Measurements from ENCODE around the gene SLC19A2.
"Not testable (repeated sequence)": the region's sequence is repeated elsewhere in the genome, so short reads cannot be mapped to it uniquely, and the experiment has no call there.

Gene SLC19A2

DNA sequence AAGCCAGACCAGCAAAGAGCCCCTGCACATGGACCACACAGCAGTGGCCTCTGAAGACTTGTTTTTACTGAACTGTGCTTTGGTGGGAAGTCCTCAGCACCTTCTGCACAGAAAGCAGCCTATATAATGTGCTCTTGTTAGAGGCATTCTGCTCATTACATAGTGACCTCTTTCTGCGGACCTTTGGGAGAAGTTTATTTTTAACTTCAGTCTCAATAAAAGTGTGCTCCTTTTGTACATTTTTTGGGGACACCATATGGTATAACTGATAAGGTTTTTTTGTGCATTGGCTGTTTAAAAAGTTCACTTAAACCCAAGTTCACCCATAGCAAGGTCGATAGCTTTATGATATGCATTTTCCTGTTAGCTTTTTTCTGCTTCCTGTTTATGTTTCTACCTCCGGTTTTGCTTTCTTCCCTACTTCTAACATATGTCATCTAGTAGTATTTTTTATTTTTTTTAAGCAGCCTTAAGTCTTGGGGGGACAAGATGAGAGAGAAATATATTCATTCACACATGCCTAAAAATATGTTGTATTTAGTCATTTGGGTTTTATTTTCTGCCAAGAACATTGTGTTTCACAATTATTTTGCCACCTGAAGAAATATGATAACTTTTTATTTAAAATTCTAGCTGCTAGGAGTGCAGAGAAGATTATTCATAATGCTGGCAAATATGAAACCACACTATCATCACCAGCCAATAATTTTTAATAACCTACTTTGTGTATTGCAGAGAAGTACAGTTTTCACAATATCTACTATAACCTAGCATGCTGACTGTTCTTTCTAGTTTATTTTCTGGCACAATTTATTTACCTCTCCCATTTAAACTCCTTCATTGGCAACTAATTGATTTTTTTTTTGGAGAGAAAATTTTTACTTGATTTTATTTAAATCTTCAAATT, 22.9 kb upstream of the SLC19A2 start:
- no peak for DNase-seq

DNA sequence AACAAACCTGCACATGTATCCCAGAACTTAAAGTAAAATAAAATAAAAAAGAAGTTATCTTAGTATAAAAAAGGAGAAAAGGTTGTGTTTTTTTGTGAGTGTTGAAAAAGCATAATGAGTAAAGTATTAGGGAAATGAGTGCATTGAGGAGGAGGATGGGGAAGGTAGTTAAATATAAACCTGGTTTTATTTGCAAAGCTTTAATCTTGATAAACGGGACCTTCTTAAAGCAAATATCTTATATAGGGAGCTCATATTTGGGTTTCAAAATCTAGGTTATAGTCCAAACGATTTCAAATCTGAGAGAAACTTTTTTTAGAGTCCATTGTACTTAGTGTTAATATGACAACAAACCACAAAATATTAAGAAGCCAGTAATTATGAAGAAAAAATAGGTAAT, 21.7 kb upstream of the SLC19A2 start:
- no peak for DNase-seq

DNA sequence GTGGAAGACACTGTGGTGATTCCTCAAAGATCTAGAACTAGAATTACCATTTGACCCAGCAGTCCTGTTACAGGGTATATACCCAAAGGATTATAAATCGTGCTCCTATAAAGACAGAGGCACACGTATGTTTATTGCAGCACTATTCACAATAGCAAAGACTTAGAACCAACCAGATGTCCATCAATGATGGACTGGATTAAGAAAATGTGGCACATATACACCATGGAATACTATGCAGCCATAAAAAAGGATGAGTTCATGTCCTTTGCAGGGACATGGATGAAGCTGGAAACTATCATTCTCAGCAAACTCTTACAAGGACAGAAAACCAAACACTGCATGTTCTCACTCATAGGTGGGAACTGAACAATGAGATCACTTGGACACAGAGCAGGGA, 17.9 kb upstream of the SLC19A2 start:
- DNase-seq, result not testable (repeated sequence)

DNA sequence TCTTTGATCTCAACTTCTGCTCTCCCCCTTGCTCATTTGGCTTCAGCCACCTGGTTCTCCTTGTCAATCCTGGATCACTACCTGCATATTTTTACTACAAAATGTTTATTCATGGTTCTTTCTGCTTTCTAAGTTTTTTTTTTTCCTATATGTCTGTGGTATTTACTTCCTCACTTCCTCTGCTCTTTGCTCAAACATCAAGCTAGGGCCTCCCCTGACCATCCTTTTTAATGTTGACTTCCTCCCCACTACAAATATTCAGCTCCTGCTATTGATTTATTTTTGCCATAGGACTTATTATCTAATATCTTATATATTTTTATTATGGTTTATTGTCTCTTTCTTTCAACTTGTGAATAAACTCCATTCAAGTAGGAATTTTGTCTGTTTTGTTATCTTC, 14.1 kb upstream of the SLC19A2 start:
- no peak for DNase-seq

DNA sequence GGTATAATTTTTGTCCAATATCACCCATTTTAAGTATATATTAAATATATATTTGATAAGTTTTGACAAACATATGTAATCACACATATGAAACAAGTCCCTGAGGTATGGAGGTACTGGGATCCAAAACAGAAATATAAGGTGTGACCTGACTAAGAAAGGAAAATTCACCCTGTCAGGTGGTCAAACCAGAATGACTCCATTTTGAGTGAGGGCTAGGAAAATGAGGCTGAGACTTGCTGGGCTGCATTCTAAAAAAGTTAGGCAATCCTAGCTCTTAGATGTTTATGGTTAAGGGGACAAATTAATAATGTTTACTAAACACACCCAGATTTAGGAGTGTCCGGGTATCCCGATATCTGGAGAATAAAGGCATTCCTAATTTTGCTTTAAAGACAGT, 11.6 kb upstream of the SLC19A2 start:
- DNase-seq, result no peak

DNA sequence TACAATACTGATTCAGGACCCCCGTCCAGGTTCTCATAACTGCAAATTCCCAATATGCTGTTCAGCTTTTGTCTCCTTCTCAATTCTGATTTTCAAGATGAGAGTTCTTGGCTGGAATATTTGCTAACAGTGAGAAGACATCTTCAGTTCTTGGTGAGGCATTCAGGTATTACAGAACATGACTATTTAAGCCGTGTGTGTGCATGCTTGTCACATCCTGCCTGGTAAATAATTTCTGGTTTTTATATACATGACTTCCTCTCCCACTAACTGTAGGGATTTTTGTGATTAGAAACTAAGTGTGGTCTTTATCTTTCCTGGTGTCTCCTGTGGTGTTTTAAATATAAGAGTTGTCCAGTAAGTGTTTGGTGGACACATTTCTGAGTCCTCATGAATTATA, 10.2 kb upstream of the SLC19A2 start:
- DNase-seq, result no peak

DNA sequence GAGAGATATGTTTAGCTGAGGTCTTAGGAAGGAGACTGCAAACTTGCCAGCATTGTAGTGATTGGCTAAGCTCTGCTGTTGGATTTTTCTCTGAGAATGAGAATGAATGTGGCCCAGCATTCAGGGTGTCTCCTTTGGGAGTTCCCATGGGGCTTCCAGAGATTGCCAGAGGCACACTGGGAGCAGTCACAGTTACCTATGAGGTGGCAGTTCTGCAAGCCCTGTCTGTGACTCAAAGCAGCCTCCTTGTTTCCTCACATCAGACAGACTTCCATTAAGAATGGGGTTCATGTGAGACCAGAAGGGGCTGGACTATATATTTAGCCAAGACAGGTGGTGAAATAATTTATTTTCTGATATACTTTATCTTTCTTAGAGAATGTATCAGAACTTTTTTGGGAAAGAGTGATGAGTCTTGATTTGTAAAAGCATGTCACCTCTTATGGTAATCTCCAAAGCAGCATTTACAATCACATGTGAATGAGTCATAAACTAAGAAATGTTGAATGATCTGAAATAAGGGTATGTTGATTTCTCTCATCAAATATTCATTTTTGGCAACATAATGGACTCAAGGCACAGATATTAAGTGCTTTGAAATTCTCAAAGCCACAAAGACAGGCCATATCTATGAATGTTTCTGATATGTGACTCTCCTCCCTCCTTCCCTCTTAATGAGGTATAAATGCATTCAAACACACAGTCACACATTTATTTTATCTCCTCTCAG, 9.5 kb upstream of the SLC19A2 start:
- DNase-seq, result no peak

DNA sequence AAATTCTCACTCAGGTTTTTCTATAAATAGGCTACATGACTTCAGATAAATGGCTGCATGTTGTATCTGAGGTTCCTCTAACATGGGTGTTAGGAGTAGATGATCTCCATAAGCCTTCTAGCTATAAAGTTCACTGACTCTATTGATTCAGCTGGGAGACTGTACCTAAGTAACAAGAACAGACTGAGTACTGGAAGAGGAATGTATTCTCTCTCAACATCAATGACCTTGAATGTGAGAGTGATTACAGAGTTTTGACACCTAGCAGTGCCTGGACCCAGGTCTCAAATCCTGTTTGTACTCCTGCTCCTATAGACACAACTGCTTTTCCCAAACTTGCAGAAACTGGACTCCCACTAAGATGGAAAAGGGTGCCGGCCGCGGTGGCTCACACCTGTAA, 8.6 kb upstream of the SLC19A2 start:
- DNase-seq, result no peak

DNA sequence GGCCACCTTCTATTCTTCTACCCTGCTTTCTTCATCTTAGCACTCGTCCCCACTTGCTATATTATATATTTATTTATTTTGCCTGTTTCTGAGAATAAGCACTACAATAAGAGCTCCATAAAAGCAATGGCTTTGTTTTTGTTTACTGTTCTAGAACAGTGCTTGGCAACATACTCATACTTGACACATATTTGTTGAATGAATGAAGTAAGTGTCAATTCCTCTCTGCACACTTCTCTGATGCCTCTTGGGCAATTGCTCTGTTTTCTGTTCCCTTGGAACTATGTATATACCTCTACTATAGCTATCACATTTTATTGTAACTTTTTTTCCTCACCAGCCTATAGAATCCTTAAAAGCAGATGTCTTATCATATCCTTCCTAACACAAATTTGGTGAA, 7.5 kb upstream of the SLC19A2 start:
- no peak for DNase-seq

DNA sequence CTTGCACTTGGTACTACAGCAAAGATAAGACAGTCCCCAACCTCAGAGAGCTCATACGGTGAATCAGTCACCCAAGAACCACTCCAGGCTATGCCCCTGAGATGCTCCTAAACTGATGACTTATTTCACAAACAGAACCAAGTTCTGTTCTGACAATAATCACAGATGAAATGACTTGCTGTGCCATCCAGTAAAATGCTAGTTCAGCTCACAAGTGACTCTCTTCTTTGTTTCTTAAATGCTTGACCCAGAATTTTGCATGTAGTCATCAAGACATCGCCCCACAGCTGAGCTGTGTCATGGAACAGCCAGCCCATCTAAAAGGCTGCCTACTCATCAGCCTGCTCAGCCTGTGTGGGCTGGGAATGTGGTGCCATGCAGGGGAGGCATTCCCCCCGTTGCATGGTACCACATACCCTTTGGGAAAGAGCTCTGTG, 6.1 kb upstream of the SLC19A2 start:
- no peak for DNase-seq

DNA sequence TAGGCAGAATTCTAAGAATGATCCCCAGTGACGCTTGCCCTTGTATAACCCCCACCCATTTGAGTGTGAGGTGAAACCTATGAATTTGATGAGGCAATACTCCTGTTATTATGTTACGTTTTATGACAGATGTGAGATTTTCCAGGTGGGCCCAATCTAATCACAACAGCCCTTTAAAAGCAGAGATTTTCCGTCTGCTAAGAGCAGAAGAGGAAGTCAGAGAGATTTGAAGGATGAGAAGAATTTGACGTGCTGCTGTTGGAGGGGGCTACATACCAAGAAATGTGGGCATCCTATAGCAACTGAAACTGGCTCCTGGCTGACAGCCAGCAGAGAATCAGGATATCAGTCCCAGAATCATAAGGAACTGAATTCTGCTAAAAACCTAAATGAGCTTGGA, 2.4 kb upstream of the SLC19A2 start:
- no peak for DNase-seq

DNA sequence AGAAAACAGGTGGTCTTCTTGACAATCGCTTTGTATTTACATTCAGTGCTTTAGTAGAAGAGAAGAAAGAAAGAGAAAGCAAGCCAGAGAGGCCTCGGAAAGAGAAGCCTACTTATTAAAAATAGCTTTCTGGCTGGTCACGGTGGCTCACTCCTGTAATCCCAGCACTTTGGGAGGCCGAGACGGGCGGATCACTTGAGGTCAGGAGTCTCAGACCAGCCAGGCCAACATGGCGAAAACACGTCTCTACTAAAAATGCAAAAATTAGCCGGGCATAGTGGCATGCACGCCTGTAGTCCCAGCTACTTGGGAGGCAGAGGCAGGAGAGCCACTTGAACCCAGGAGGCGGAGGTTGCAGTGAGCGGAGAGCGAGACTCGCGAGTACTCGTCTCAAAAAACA, 1.8 kb upstream of the SLC19A2 start:
- DNase-seq, result no peak

DNA sequence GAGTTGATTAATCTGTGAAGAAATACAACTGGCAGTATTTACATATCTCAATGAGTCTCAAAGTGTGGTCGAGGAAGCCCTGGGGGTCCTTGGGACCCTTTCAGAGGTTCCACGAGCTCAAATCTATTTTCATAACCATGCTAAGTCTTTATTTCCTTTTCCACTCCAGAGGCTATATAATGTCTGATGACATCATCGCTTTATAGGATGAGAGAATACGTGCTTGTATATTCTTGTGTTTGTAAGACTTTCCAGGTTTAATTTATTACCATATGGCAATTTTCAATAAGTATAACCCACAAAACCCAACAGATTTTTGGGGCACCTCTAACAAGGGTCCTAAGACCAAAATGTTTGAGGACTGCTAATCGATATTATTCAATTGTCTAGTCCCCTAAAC, 1.4 kb upstream of the SLC19A2 start:
- no peak for DNase-seq

DNA sequence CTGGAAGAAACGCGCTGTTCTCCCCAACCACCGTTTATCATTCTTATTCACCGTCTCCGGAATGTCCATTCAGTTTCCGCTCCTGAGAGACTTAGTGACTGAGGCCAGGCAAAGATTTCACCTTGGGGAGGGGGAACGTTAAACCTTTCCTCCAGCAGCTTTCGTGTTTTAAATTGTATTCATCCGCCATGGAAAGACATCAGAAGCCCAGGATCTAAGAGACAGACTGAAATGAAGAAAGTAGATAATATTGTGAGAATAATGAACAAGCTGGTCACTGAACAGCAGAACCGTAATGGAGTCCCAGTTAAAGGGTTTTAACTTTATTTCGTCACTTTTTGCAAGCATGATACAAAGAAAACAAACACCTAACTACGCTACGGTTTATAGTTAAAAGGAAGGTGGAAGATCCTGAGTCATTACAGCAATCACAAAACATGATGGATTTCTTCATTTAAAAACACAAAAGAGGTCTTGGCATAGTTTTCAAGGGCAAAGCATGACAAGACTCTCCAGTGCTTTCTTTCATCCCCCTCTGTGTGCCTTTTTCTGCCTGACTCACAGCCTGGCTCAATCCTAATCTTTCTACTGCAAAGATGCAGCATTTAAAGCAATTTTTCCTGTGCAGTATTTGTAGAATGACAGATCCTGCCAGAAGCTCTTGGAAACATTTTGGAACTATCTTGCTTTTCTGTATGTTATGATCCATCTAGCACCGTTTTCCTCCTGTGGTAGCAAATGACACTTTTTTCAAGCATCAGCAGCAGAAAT, 722 bp upstream of the SLC19A2 start:
- peak; percentile 22 for DNase-seq

DNA sequence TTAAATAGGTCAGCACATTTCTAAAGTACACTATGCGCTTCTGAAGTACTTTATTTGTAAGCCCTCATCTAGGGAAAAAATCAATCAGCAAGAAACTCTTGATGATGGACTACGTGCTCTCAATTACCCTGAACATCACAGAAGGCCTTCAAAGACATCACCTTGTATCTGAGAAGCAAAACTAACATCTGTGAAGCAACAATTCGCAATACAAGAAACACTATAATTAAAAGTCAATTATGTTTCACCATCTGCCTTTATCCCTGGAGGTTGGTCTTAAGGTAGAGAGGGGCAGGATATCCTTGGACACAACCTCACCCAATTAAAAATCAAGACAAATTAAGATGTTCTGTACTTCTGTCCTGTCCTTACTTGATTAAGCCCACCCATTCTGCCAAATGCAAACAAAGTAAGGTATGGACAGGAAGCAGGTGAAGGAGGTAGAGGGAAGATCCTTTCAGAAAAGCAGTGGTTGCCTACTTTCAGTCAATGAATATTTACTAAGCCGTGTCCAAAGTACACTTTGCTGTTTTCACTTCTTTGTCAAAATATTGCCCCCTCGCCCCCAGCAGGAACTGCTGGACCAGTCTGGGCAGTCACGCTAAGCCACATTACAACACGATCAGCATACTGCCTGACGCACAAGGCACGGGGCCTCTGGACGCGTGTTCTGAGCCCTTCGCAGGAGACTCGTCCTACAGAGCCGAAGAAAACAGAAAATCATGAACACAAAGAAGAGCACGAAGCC, 887 bp downstream of the SLC19A2 start:
- DNase-seq, result peak; percentile 54

DNA sequence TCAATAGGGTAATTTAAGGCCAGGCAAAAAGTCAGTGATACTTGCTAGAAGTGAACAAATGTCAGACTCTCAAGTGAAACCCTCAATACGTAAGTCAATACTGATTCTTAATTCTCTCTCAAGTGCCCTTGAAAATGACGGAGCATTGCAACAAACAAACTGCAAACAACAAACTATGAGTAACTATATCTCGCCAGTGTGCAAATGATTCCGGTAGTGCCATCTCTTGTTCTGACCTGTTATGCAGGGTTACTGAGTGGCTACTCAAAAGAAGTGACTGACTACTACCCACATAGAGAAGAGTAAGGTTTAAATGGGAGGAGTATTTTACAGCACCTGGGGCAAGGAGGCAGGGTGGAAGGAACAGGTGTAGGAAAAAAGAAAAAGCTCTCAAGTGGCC, 1.6 kb downstream of the SLC19A2 start:
- no peak for DNase-seq

DNA sequence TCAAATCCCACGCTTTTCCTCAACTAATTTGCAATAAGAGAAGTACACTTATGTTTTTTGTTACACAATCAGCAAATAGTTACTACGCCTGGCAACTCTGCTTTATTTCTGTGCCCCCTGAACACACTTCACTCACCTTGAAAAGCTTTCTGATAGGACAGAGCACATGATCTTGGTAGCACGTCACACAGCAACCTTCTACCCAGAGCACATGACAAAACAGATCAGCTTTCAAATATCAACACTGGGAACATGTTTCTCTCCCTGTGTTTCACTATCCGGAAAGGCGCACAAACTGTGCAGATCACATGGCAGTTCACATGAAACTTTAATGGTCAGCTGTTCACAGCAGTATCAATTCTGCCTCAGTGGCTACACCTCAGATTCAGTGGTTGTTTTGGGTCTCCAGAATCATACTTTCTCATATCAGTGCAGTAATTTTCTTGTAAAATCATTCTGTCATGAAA, 2.2 kb downstream of the SLC19A2 start:
- peak; percentile 17 for DNase-seq

DNA sequence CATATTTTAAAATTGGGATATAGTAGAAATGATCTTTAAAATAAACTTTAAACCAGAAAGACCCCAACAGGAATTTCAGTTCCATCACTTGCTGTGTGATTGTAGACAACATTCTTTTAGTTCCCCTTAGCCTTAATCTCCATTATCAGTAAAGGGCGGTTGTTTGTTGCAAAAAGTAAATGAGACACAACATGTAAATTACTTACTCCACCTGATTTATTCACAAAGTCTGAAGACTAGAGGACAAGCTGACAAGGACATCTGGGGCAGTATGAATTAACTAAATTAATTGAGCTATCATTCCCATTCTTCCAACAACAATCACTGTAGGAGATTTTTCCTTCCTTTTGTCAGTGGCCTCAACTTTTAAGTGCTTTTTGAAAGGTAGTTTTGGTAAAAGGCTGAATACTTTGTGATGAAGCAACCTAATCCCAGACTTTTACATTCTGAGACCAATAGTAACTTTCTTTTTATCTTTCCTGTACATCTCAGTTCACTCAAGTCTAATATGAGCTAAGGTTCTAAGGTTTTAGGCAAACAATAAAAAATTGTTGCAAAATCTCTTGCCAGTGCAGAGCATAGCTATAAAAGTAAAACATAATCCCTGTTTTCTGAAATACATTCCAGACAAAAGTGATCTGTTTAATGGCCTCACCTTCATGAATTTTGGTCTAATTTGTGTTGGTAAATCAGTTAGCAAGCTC, 6.2 kb downstream of the SLC19A2 start:
- DNase-seq, result no peak

DNA sequence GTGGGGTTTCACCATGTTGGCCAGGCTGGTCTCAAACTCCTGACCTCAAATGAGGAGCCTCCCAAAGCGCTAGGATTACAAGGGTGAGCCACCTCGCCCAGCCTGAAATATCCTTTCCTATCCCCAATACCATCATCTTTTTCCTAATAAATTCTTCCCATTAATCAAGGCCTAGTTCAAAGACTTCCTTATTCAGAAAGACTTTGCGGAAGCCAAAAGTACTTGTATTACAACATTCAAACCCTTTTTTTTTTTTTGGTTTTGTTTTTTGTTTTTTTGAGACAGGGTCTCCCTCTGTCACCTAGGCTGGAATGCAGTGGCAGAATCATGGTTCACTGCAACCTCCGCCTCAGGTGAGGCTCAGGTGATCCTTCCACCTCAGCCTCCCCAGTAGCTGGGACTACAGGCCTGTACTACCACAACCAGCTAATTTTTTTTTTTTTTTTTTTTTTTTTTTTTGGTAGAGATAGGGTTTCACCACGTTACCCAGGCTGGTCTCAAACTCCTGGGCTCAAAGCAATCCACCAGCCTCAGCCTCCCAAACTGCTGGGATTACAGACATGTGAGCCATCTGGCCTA, 7.6 kb downstream of the SLC19A2 start:
- no peak for DNase-seq

DNA sequence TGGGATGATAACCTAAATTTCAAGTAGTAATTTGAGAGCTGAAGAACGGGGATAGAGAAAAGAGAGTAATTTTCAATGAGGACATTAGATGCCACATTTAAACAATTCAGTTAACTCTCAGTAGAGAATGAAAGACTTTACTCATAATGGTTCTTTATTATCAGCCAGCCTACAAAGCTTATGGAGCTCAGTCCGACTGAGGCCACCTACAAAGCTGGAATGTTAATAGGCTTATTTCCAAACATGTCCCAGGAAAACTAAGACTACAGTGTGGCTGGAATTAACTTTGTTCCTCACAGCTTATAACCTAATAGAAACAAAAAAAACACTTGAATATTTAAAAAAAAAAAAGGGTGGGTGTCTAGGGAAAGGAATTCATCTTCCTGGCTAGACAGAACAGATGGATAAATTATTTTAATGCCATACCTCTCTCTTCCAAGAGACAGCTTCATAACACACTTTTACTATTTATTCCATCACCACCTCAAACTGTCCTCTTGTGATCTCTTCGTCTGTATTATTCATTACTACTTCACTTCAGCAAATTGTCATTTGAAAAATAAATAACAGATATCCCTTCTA, 9.8 kb downstream of the SLC19A2 start:
- DNase-seq, result no peak

DNA sequence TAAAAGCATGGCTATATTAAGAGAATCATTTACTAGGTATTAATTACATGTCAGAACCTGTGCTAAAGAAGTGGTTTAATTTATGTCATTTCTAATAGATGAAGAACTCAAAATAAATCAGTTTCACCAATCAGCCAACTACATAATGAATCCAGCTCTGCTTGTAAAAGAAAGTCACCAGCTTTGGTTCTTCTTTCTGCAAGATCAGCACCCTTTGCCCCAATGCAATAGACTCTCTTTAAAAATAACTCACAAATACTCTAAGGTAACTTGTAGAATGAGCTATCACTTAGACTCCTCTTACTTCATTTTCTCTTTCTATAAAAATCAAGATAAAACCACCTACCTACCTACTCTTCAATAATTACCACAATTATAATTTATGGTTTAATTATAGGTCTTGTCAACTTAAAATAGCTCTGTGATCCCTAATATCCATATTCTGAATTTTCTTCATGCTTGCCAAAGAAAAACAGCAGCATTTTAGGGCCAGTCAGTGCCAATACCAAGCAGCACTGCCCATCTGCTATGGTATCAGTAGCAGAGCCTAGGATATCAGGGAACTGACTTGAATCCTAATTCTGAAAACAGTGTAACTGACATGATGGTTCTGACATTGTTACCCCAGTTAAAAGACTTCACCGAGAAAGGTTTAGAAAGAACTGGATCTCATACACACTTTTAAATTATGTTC, 11.3 kb downstream of the SLC19A2 start:
- no peak for DNase-seq
